SK-MEL-5 (cell line): ENCODE data around the gene KSR1. TPM values are rescaled to one million over a fixed set of nuclear protein-coding genes. Genes with fewer than 3 reads are reported as not detected.

ENCODE experiments used
- DNase-seq: peaks from one replicate; pipeline ENCODE4 v3.0.0-alpha.2; 2016; ENCODE audit warnings: low read depth, low spot score
- in situ Hi-C: cut with HindIII; loops from 2 replicates; pipeline ENCODE4 v1.10.0; 2016; ENCODE audit warnings: low sequenced_read_pairs, high pct_unique_total_duplicates, low pct_unique_long_range_greater_than_20kb
- total RNA-seq: library from RNA; depleted of rRNA; stranded (reverse); fragments of >200 nt; shearing (Covaris generic); gene quantifications from 2 replicates; pipeline ENCODE4 v1.2.3, GENCODE V29; 2014

KSR1 gene
- total RNA-seq, 1 experiment from 2014 or later, result 4.4 TPM

DNA sequence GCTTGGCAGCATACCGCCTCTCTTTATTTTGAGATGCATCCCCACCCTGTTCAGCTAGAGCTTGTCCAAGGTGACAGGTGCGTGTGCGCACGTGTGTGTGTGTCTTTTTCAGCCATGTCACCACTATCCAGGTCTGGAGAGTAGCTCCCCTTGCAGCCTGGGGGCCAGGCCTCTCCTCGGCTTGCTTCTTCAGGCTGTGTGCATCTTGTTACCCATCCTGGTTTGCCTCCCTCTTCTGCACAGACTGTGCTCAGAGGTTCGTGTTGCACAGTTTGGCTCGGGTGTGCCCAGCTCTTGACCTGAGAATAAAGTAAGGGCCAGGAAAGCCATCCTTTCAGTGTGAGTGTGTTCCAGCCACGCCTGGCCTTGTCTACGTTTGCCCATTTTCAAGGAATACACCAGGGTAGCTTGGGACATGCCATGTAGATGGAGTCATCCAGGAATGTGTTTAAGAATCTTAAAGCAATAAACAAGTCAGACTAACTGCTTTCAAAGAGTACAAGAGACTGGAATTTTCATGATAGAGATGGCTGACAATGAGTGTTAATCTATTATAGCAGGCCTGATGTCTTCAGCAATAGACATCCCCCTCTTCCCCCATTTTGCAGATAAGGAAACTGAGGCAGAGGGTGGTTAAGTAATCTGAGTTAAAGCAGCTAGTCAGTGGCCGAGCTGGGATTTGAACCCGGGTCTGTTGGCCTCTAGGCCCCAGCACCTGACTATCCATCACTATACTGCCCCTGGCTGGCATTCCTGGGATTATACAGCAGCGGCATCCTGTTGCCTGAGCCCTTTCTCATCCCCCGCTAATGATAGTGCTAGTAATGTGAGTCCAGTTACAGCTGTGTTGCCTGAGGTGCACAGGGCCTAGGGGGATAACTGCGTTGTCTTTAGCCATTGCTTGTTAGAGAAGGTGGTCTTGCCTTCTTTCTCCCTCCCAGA lies 77.9 kb downstream of the KSR1 start:
- DNase-seq, result peak; percentile 8
- in situ Hi-C loops, result no loop called here

DNA sequence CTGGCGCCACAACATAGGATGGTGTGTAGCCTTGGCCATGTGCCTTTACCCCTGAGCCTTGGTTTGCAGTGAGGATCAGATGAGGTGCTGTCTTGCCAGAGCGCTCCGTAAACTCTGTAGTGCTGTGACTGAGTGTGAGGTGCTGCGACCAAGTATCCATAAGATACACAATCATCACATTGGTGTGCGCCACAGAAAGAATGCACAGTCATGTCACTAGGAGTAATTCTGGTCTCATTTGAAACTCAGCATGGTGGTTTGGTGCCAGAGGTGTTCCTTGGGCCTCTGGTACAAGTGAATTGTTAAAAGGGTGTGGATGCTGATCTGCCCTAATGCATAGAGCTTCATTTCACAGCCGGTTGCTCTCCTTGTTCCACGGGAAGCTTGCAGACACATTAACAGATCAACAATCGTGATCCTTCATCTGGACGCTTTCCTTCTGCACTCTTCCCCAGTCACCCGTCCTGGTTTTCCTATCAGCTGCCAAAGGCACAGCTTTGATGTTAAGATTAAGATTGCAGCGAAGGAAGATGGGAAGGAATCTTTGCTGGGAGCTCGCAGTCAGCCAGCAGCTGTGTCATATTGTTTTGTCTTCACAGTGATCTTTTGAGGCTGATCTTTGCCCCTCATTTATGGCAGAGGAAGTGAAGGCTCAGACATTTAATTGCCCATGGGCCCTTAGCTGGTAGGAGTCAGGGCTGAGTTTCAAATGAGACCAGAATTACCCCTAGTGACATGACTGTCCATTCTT lies 79.1 kb downstream of the KSR1 start:
- no peak for DNase-seq
- in situ Hi-C loops, result no loop called here

DNA sequence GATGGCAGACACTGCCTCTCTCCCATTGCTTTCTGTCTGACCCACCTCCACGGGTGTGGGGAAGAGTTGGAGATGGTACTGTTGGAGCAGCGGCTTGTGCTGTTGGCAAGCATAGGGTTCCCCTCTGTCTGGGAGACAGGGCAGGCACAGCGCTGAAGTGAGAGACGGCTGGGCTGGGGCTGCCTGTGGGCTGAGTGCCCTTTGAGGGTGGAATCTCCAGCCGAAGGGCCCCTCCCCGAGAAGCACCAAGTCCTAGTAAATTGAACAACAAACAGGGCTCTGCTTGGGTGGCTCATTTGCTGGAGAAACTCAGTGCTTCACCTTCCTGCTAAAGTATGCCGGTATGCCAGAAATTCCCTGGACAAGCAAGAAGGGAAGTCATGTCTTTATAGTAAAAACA lies 79.7 kb downstream of the KSR1 start:
- no peak for DNase-seq
- in situ Hi-C loops, result no loop called here

DNA sequence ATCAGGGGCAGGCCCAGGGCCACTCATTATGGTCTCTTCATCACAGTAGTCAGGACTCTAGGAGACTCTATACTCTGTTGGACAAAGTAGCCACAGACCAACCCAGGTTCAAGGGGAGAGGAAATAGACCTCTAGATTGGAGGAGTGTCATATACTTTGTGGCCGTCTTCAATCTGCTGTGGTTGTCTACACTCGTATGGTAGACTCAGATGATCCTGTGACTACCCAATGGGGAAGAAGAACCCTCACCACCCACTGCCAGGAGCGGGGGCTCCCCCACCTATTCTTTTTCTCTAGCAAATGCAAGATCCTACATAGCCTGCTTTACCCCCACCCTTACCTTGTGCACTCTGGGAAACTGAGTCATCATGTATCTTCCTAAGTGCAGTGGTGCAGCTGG lies 80.5 kb downstream of the KSR1 start:
- DNase-seq, result no peak
- in situ Hi-C loops, result no loop called here

DNA sequence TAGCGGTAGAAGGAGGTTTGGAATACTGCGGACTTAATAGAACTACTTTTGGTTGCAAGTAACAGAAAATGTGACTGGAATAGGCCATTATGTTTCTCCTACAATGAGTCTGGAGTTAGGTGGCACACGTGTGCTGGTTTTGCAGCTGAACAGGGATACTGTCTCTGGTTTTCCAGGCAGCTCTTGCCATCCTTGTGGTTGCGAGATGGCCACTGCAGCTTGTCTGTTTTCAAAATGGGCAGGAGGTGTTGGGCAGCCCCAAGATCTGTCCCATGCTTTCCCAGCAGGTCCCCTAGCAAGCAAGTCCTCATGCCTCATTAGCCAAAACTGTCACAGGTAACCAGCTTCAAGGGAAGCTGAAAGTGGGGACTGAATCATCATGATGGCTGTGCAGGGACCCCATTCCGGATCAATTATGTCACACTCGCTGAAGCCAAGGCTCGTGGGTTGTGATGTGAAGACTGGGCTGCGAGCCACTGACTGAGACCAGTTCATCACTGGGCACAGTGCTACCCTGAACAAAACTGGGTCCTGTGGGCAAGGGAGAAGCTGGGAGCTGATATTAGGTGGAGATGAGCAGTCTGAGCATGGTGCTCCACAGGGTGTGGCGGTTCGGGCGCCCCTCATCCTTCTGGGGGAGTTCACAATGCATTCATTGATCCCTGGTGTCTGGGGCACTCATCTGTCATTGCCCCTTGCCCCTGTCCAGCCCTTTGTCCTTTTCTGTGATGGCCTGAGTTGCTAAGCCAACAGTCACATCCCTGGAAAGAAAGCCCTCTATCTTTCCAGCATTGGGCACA lies 82.1 kb downstream of the KSR1 start:
- in situ Hi-C loops, result no loop called here
- DNase-seq, result no peak

DNA sequence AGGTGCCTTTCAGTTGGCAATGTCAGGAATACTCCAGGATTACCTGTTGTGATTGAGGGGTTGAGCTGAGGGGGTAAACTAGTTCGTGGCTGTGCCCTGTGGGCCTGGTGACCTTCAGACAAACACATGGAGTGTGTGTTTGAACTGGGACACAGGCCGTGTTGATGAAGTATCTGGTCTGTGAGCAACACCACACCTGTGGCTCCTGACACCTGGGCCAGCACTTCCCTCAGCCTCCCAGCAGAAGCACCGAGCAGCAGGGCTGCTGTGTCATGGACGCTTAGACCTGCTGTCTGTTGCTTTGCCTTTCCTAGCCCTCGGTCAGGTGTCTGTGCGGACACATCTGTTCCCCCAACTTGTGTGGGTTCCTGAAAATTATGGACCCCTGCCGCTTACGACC lies 82.9 kb downstream of the KSR1 start:
- DNase-seq, result no peak
- in situ Hi-C loops, result no loop called here

DNA sequence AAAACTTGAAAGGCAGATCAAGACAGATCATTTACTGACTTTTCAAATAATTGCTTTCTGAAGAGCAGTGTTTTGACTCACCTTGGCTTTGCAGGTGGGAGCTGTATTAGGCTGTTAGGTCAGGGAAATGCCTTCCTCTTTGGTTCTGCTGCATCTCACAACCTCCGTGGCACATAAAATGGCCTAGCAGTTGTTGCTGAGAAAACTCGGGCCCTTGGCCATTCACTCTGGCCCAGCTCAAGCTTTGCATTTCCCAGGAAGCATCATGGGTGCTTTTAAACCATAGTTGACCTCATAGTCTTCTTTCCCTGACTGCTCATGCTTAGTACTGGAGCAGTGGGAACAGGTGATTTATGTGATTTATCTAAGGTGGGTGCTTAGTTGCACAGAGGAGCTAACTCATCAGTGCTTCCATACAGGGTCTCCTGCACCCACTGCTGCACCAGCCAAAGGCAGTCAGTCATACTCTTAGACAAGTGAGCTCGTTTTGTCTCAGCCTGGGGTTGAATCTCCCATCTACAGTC lies 83.6 kb downstream of the KSR1 start:
- DNase-seq, result no peak
- in situ Hi-C loops, result no loop called here

DNA sequence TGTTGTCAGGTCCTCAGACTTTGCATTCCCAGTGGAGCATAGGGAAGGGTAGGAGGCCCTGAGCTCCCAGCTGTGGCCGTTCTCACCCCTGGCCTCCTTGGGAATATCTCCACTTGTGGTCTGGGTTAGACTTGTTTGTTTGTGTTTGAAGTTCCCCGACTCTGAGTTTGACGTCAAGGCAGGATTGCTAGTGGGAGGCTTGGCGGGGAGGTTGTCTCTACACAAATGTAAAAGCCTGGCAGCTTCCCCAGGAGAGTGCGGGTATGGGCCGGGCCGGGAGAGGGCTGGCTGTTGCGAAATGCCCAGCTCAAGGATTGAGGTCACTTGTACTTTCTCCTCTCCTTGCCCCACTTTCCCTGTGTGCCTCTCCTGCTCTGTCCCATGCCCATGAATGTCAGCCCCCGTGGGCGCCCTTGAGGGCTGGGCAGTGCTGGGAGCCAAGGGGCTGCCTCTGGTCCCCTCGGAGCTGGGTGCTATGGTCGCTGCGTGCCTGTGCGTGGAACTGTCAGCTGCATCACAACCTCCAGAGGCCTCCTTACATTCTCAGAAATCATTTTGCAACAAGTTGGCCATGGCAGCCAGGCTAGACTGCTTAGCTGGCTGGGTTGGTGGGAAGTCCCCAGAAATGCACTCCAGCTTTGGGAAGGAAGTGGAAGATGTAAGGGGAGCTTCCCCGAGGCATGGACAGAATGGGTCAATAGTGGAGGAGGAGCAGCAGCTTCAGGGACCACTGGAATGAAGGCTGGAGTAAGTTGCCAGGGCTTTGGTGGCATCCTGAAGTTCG lies 84.3 kb downstream of the KSR1 start:
- DNase-seq, result no peak
- in situ Hi-C loops, result no loop called here

DNA sequence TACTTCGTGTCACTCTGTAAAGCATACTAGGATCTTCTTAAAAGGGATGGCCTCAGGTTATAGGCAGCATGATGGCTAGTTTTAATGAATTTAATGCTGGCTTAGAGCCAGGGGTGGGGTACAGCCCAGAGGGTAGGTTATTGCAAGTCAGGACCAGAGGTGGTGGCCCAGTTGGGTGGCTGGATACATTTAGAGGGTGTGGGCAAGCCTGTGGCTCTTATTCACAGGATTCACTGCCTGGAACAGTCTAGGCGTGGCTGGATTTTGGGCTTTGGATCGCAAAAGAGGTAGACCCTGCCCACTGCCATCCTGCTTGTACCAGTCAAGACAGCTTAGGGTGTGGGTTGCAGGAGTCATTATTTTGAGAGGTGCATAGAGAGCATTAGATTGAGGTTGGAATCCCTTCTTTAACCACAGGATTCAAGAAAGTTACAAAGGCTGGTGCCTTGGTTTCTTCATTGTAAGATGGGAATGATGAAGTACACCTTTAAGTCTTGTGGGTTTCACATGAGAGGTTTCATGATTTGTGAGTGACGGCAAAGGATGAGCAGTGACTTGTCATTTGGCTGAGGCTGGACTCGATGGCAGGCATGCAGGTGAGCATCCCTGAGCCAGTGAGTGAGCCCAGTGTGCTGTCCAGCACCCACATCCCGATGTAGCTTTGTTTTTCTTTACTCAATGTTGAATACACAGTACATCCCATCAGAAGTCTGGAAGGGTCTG lies 85.2 kb downstream of the KSR1 start:
- in situ Hi-C loops, result no loop called here
- DNase-seq, result no peak

DNA sequence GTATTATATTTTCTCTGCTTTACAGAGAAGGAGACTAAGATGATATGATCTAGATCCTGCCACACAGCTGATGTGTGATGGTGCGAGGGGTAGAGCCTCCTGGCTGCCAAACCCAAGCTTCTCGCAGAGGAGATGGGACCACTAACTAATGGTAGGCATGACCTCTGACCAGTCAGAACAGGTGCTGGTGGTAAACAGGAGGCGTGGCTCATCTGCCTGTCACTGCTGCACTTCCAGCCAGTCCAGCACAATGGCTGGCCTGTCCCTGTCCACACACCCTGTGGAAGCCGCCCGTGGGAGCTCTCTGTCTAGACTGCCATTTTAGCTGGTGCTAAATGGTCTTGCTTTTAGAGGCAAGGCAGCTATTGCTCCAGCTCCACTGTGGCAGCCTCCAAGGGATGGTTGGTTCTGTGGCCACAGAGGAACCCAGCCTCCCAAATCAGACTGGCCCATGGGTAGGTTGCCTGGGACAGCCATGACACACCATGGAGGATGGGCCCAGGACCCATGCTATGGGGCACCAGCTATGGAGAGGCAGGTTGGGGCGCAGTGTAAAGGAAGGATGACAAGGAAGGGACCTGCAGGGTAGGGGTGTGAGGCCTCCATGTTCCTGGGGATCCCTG lies 86.7 kb downstream of the KSR1 start:
- in situ Hi-C loops, result no loop called here
- DNase-seq, result no peak

DNA sequence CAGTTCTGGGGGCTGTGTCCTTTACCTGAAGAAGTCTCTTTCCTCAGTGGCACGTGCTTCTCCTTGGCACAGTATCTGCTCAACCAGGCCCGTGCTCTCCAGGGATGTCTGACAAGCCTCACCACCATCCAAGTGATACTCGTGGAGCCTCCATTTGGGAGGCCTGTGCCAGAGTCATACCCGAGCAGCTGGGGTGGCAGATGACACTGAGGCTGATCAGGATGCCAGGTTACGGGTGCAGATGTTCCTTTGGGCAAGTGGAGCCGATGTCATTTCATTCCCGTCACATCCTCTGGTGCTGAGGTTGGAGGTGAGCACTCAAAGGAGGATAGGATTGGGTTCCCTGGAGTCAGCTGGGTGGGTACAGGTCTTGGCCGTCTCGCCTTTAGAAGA lies 87.2 kb downstream of the KSR1 start:
- no peak for DNase-seq
- in situ Hi-C loops, result no loop called here

DNA sequence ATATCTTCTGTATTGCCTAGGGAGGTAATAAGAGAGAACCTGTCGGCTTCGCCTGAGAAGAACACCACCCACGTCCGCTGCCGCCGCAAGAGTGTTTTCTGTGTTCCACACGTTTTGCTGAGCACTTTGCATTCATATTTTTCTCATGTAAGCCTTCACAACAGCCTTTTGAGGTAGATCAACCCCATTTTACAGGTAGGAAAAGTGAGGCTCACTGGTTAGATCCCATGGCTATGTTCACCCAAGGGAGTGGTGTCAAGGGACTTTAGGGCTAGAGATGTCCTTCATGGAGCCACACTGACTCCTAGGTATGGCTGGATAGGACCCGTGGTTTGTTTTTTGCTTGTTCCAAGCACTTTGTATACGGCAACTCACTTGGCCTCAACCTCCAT lies 87.7 kb downstream of the KSR1 start:
- no peak for DNase-seq
- in situ Hi-C loops, result no loop called here

DNA sequence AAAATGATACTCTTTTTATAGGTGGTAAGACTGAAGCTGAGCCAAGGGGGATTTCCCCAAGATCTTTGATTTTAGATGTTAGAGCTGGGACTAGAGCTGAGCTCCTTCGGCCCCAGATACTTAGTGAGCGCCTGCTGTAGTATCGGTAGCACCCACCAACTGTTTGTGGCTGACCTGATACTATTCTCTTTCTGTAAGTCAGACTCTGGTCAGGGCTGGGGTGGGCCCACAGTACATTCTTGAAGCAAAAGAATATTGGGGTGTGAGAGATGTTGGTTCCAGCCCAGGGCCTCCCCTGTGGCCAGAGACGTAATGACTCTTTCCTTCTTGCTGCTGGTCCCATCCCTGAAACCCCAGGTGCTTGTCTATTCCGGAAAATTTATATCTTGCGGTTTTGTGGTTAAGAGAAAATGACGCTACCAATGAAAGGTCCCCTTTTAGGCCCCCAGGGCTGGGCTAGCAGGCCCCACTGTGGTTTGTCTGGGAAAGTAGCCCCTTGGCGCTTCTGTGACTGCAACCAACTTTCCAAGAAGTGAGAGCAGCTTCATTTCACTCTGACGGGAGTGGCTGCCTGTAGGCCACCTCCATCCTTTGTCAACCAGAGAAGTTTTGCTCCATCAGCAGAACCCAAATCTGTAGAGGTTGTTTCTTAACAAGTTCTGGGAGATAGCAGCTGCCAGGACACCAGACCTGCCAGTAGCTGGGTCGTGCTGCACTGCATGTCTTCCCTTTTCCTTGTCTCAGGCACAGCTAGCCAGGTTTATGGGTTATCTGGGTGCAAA lies 88.3 kb downstream of the KSR1 start:
- DNase-seq, result no peak
- in situ Hi-C loops, result no loop called here

DNA sequence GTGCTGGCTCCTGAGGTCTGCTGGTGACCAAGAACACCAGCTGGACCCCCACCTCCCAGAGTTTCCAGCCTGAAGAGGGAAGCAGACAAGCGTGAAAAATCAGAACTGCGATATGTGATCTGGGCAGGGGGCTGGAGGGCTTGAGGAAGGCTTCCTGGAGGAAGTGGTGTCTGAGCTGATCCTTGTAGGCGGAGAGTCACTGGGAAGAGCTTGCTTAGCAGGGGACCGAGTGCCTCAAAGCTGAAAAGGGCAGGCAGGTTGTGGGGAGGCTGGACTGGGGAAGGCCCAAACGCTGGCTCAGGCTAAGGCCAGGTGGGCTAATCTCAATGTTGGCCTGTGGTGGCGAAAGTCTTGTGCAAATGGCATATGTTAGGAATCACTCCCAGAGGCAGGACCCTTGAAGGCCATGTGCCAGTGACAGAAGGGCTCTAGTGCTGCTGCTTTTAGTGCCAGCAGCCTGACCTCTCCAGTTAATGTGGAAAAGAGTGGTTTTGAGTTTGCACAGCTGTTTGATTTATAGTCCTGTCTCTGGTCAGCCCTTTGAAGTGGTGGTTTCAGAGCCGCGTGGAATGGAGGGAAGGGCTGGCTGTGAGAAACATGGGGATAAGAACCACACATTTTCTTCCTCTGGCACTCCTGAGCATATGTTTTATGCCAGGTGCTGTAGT lies 89.4 kb downstream of the KSR1 start:
- no peak for DNase-seq
- in situ Hi-C loops, result no loop called here

DNA sequence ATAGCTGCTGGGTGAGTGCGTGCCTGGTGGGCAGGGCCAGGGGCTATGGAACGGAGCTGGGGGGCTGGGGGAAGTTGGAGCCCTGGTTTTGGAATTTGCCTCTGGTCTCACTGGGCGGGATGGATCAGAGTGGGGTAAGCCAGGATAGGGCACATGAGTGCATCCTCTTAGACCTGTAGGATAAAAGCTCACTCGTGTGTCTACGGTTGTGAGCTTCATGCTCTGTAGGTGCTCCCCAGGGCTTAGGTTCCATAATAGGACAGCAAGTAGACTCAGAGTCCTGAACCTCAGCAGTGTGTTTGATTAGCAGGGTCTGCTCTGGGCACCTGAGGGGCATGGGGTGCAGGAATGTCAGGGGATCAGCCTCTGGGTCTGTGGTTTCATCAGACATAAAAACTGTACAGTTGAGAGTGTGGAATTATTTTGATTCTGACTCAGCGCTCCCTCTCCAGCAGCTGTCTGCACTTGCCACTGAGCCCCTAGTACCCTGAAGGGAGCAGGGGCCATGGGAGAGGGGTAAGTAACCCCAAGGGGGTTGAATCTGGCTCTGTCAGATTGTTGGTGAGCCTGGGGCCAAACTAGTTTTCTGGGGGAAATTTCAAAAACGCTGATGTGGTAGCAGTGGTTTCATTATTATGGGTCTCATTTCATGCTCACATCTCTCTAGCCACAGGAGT lies 90.5 kb downstream of the KSR1 start:
- no peak for DNase-seq
- in situ Hi-C loops, result no loop called here
